ENCODE data around the gene FRYL. TPM values are rescaled to one million over a fixed set of nuclear protein-coding genes. Genes with fewer than 3 reads are reported as not detected.

The FRYL gene
- total RNA-seq, 1 experiment from 2014 or later = 47.7 TPM

- intact Hi-C loops (cut with micrococcal nuclease) = no loop called here
- H3K4me3 ChIP-seq (replicated peaks in 1 of 2; ENCODE audit: low read depth in 1 of 2, low read length in 2 of 2) = no peak within 1 kb of the TSS
- no peak for DNase-seq (ENCODE audit: low read depth, low spot score)
Measured at GRCh38 chr4:48490012-48490679, 289.9 kb downstream of the FRYL start, which contains the start of gene ZAR1. ZAR1 (plus strand) TSS chr4:48490252; CDS start chr4:48490292, 40 bp downstream.

More at GRCh38 chr4:48490012-48490679, 289.9 kb downstream of the FRYL start, which contains the start of gene ZAR1:
- POLR2A ChIA-PET = no interaction called here
- no TSS peak for BruUV-seq (replicated peaks)
- no peak within 1 kb of the TSS for H3K4me2 ChIP-seq (ENCODE audit: low read length)
- CTCF ChIA-PET = no interaction called here
- RAD21 ChIA-PET (ENCODE audit: low non-redundant PET in 1 of 2, low total read pairs in 2 of 2, uncharacterized antibody in 2 of 2, unreplicated experiment in 2 of 2) = no interaction called here
- H3K9ac ChIP-seq (ENCODE audit: low read length) = no peak within 1 kb of the TSS
- no peaks in the 10 kb centered on the region for H4K20me1 ChIP-seq (ENCODE audit: insufficient read depth)
- TF ChIP-seq EZH2phosphoT487 (IDR thresholded peaks at IDR 0.05; ENCODE audit: borderline replicate concordance) (no peak), CEBPB (IDR thresholded peaks at IDR 0.05; ENCODE audit: low read depth) (no peak), JUND (IDR thresholded peaks at IDR 0.05) (no peak), CBX3 (IDR thresholded peaks at IDR 0.05; ENCODE audit: low read depth) (no peak), POLR2AphosphoS5 (IDR thresholded peaks at IDR 0.05; ENCODE audit: low read depth, low read length) (no peak), SP1 (IDR thresholded peaks at IDR 0.05; ENCODE audit: low read depth) (no peak), ZNF274 (IDR thresholded peaks at IDR 0.05; ENCODE audit: low read depth, low read length) (no peak), MAX (IDR thresholded peaks at IDR 0.05) (no peak), SIN3A (IDR thresholded peaks at IDR 0.05; ENCODE audit: low read depth) (no peak)
- TF ChIP-seq, protein P1, sequence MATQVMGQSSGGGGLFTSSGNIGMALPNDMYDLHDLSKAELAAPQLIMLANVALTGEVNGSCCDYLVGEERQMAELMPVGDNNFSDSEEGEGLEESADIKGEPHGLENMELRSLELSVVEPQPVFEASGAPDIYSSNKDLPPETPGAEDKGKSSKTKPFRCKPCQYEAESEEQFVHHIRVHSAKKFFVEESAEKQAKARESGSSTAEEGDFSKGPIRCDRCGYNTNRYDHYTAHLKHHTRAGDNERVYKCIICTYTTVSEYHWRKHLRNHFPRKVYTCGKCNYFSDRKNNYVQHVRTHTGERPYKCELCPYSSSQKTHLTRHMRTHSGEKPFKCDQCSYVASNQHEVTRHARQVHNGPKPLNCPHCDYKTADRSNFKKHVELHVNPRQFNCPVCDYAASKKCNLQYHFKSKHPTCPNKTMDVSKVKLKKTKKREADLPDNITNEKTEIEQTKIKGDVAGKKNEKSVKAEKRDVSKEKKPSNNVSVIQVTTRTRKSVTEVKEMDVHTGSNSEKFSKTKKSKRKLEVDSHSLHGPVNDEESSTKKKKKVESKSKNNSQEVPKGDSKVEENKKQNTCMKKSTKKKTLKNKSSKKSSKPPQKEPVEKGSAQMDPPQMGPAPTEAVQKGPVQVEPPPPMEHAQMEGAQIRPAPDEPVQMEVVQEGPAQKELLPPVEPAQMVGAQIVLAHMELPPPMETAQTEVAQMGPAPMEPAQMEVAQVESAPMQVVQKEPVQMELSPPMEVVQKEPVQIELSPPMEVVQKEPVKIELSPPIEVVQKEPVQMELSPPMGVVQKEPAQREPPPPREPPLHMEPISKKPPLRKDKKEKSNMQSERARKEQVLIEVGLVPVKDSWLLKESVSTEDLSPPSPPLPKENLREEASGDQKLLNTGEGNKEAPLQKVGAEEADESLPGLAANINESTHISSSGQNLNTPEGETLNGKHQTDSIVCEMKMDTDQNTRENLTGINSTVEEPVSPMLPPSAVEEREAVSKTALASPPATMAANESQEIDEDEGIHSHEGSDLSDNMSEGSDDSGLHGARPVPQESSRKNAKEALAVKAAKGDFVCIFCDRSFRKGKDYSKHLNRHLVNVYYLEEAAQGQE (IDR thresholded peaks at IDR 0.05; ENCODE audit: low read depth) = no peak
- TF ChIP-seq, protein P2, sequence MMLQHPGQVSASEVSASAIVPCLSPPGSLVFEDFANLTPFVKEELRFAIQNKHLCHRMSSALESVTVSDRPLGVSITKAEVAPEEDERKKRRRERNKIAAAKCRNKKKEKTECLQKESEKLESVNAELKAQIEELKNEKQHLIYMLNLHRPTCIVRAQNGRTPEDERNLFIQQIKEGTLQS (IDR thresholded peaks at IDR 0.05) = no peak
- no peak for ATAC-seq
- no peaks in the 10 kb centered on the region for H3K79me2 ChIP-seq (ENCODE audit: insufficient read depth, low read length)
- H3K9me2 ChIP-seq (ENCODE audit: insufficient read depth) = no peaks in the 10 kb centered on the region
- H3K27me3 ChIP-seq (ENCODE audit: insufficient read depth, low read length) = no peaks in the 10 kb centered on the region
- no peaks in the 10 kb centered on the region for H3K4me1 ChIP-seq (ENCODE audit: control insufficient read depth in 1 of 2, insufficient read depth in 2 of 2, low read length in 2 of 2)
- H3K9me3 ChIP-seq (ENCODE audit: control insufficient read depth in 1 of 2, insufficient read depth in 1 of 2, low read depth in 1 of 2, low read length in 2 of 2) = no peaks in the 10 kb centered on the region
- H3K27ac ChIP-seq (ENCODE audit: low read depth, low read length) = no peak within 1 kb of the TSS
- 0 out of 4 replicates have a peak, but pooled peaks cover 0 to 2% of the 10 kb centered on the region in 2 experiments for H3K36me3 ChIP-seq (ENCODE audit: control insufficient read depth in 1 of 2, insufficient read depth in 2 of 2, low read length in 2 of 2)
- H2AFZ ChIP-seq (ENCODE audit: low read depth, low read length, poor library complexity, severe bottlenecking) = no peak within 1 kb of the TSS

Data from HCT116 (cell line).